Measurements from ENCODE around the gene SPIRE1.

The SPIRE1 gene

DNA sequence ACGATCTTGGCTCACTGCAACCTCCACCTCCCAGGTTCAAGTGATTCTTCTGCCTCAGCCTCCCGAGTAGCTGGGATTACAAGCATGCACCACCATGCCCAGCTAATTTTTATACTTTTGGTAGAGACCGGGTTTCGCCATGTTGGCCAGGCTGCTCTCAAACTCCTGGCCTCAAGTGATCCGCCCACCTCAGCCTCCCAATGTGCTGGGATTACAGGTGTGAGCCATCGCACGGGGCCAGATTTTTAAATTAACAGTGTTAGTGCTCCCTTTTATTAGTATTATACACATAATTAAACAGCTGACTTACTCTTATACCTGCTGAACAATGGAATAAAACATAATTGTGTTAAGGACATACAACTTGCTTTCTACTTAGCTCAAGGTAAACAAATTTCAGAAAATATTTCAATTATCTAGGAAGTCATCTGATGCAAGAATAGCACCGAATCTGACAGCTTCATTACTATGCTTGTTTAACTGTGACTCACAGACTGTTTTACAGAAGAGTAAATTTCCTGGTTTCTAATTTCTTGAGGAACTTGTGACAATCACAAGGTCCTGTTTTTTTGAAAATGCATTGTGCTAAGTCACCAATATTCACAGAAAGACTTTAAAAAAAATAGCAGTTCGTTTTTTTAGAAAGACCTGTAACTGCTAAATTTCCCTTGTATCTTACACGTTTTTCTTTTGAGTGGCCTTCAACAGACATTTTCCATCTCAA is 51.2 kb downstream of the SPIRE1 start:
- Histone ChIP-seq H3K27me3 (ENCODE audit: insufficient read depth, low read length) (no peaks in the 10 kb centered on the region), H3K4me1 (ENCODE audit: insufficient read depth, low read length) (peaks cover 7% of the 10 kb centered on the region), H3K36me3 (ENCODE audit: insufficient read depth, low read length) (no peaks in the 10 kb centered on the region), H3K9me3 (ENCODE audit: low read length) (no peaks in the 10 kb centered on the region), H2AFZ (ENCODE audit: low read depth, low read length) (no peak overlapping the region), H3K4me3 (ENCODE audit: low read length) (no peak overlapping the region)

DNA sequence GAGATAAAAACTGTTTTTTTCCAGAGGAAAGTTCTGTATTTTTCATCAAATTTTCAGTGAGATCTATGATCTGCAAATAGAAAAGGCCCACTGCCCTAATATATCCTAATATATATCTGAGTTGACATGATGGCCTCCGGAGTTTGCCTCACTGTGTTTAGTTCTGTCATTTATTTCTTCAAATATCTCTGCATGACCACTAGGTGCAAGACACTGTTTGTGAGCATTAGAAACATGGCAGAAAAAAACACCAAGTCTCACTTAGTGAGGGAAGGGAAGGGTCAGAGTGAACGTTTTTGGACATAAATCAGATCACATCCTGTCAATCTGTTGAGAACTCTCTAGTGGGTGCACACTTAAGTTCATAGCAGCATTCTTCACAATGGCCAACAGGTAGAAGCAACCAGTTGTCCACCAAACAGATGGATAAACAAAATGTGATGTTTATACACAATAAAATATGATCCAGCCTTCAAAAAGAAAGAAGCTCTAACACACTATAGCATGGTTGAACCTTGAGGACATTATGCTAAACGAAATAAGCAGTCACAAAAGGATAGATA is 53.4 kb downstream of the SPIRE1 start:
- H3K4me1 ChIP-seq (ENCODE audit: insufficient read depth, low read length) = peaks cover 7% of the 10 kb centered on the region
- no peak overlapping the region for H2AFZ ChIP-seq (ENCODE audit: low read depth, low read length)
- H3K36me3 ChIP-seq (ENCODE audit: insufficient read depth, low read length) = no peaks in the 10 kb centered on the region
- H3K9me3 ChIP-seq (ENCODE audit: low read length) = no peaks in the 10 kb centered on the region
- H3K4me3 ChIP-seq (ENCODE audit: low read length) = no peak overlapping the region
- no peaks in the 10 kb centered on the region for H3K27me3 ChIP-seq (ENCODE audit: insufficient read depth, low read length)

DNA sequence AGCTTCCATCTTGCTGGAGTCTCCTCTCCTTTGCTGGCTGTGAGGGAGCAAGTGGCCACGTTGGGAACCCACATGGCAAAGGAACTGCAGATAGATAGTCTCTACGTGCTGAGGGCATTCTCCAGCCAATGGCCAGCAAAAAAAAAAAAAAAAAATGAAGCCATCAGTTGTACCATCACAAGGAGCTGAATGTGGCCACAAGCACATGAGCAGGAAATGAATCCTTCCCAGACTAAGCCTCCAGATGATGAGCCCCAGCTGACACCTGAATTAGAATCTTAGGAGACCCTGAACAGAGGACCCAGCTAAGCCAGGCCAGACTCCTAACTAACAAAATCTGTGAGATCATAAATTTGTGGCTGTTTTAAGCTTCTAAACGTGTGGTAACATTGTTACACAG is 57.9 kb downstream of the SPIRE1 start:
- Histone ChIP-seq H3K36me3 (ENCODE audit: insufficient read depth, low read length) (no peaks in the 10 kb centered on the region), H2AFZ (ENCODE audit: low read depth, low read length) (no peak overlapping the region), H3K4me3 (ENCODE audit: low read length) (no peak overlapping the region), H3K9me3 (ENCODE audit: low read length) (no peaks in the 10 kb centered on the region), H3K27me3 (ENCODE audit: insufficient read depth, low read length) (no peaks in the 10 kb centered on the region), H3K4me1 (ENCODE audit: insufficient read depth, low read length) (peaks cover 12% of the 10 kb centered on the region)

DNA sequence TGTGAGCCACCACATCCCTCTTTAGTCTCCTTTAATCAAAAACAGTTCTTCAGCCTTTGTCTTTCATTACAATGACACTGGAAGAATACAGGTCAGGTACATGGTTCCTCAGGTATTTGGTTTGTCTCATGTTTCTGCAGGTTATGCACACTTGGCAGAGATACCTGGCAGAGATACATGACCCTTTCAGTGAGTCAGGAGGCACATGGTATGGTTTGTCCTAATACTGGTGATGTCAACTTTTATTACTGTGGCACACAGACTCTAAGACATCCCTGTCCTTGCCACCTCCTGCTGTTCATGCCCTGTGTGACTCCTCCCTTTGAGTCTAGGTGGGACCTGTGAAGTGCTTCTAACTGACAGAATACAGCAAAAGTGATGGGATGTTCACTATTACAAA is 58.4 kb downstream of the SPIRE1 start:
- H2AFZ ChIP-seq (ENCODE audit: low read depth, low read length) = no peak overlapping the region
- no peaks in the 10 kb centered on the region for H3K36me3 ChIP-seq (ENCODE audit: insufficient read depth, low read length)
- no peaks in the 10 kb centered on the region for H3K27me3 ChIP-seq (ENCODE audit: insufficient read depth, low read length)
- H3K4me1 ChIP-seq (ENCODE audit: insufficient read depth, low read length) = peaks cover 12% of the 10 kb centered on the region
- H3K9me3 ChIP-seq (ENCODE audit: low read length) = no peaks in the 10 kb centered on the region
- no peak overlapping the region for H3K4me3 ChIP-seq (ENCODE audit: low read length)

DNA sequence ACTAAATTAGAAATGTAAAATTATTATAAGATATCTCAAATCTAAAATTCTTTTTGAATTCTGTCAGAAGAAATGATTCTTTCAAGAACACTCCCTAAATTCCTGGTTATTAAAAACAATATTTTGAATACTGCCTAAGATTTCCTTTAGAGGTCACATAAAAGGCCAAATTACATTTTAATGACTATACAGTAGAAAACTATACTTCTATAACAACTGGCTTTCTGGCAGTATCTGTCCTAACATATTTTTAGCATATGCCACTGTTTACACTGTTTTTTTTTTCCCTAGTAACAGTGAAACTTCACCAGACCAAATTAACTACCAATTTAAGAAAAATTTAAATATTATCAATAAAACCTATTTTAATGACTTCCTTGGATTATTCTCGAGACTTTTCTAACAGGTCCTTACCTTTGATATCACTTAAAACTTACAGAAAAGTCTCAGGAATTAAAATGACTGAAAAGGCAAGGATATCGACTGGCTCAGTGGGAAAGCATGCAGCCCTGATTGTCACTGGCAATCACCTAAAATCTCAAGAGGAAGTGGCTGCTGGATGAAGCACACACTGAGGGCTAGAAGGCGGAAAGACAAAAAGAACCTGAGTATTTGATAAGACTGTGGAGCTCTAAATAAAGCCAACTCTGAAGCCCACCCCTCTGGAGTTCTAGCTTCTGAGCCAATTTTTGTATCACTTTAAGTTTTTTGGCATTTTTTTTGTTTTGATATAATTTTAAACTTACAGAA is 59.6 kb downstream of the SPIRE1 start:
- Histone ChIP-seq H3K9me3 (ENCODE audit: low read length) (no peaks in the 10 kb centered on the region), H3K36me3 (ENCODE audit: insufficient read depth, low read length) (no peaks in the 10 kb centered on the region), H3K4me3 (ENCODE audit: low read length) (no peak overlapping the region)

DNA sequence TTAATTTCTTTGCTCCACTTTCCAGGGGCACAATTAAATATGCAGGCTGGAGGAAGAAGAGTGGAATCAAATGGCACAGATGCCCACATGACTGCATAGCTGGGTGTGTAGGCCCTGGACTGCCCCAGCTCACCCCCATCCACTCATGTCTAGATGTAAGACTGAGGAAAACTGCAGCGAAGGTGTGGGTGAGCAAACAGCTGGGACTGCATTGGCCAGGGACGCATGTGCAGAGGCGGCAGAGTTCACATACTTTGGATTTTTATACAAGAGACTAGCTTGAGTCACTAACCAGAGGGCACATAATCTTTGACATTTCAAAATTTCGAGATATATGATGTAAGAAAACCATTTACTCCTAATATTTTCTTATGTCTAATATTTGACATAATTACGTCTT is 60.1 kb downstream of the SPIRE1 start:
- H3K4me1 ChIP-seq (ENCODE audit: insufficient read depth, low read length) = peaks cover 12% of the 10 kb centered on the region
- no peaks in the 10 kb centered on the region for H3K36me3 ChIP-seq (ENCODE audit: insufficient read depth, low read length)
- H3K9me3 ChIP-seq (ENCODE audit: low read length) = no peaks in the 10 kb centered on the region
- H3K4me3 ChIP-seq (ENCODE audit: low read length) = no peak overlapping the region
- H3K27me3 ChIP-seq (ENCODE audit: insufficient read depth, low read length) = no peaks in the 10 kb centered on the region
- no peak overlapping the region for H2AFZ ChIP-seq (ENCODE audit: low read depth, low read length)

More for the DNA sequence above, 59.6 kb downstream of the SPIRE1 start:
- H3K4me1 ChIP-seq (ENCODE audit: insufficient read depth, low read length) = peaks cover 12% of the 10 kb centered on the region
- H3K27me3 ChIP-seq (ENCODE audit: insufficient read depth, low read length) = no peaks in the 10 kb centered on the region
- H2AFZ ChIP-seq (ENCODE audit: low read depth, low read length) = no peak overlapping the region

DNA sequence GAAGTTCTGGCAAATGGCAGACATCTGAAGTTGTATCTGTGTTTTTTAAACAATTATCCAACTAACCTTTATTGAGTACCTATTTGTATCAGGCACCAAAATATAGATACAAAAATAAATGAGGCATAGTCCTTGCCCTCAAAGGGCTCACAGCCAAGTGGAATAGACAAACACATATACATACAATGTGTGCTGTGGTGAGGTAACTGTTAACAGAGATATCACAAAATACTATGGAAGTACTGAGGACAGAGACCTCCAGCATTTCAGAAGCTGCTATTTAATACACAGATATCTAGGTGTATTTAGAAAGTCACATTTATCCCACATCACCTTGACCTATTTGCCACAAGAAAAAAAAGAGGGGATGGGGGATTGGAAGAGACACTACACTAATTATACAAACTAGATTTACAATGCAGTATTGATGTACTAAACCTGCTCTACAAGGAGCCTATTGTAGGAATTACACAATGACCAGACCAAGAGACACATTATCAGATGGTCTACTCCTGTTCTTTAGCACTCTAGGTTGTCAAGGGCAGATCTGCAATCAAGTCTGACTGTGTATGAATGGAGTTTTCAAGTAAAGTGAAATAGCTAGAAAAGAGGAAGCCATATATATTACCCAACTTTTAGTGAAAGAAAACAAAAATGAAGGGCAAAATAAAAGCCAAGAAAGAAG is 62.2 kb downstream of the SPIRE1 start:
- peaks cover 12% of the 10 kb centered on the region for H3K4me1 ChIP-seq (ENCODE audit: insufficient read depth, low read length)
- H3K36me3 ChIP-seq (ENCODE audit: insufficient read depth, low read length) = no peaks in the 10 kb centered on the region
- H3K27me3 ChIP-seq (ENCODE audit: insufficient read depth, low read length) = no peaks in the 10 kb centered on the region
- no peaks in the 10 kb centered on the region for H3K9me3 ChIP-seq (ENCODE audit: low read length)
- no peak overlapping the region for H3K4me3 ChIP-seq (ENCODE audit: low read length)
- no peak overlapping the region for H2AFZ ChIP-seq (ENCODE audit: low read depth, low read length)

DNA sequence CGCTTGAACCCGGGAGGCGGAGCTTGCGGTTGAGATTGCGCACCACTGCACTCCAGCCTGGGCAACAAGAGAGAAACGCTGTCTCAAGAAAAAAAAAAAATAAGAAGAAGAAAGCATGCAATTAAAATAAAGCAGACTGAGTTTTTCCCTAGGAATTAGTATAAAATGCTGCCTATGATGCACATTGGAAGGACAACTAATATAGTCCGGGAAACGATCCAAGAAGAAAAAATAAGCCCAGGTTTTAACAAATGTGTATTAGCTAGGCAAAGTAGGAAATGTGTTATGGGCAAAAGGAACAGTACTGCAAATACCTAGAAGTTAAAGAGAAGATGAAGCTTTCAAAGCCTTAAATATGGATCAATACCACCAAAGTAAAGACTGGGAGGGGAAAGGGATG is 64.0 kb downstream of the SPIRE1 start:
- no peaks in the 10 kb centered on the region for H3K9me3 ChIP-seq (ENCODE audit: low read length)
- H3K36me3 ChIP-seq (ENCODE audit: insufficient read depth, low read length) = no peaks in the 10 kb centered on the region
- H3K4me3 ChIP-seq (ENCODE audit: low read length) = no peak overlapping the region
- no peaks in the 10 kb centered on the region for H3K27me3 ChIP-seq (ENCODE audit: insufficient read depth, low read length)
- peaks cover 12% of the 10 kb centered on the region for H3K4me1 ChIP-seq (ENCODE audit: insufficient read depth, low read length)
- H2AFZ ChIP-seq (ENCODE audit: low read depth, low read length) = no peak overlapping the region

DNA sequence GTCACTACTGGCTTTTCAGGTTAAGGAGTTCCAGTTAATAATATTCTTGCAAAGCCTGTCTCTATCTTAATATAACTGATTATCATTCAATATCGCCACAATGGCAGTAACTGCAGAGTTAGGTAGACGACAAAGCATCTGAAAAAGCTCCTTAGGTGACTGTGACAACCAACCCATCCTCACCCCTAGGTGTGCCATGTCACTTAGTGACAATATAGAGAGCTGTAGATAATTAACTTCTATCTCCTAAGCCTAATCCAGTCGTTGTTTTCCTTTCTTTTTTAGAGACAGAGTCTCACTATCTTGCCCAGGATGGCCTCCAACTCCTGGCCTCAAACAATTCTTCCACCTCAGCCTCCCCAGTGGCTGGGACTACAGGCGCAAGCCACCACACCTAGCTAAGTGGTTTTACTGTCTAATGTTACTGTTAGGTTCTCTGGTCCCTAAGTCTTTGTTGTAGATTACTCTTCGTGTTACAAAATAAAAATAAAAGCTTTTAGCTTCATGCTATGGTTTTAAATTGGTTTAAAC is 65.2 kb downstream of the SPIRE1 start:
- Histone ChIP-seq H3K9me3 (ENCODE audit: low read length) (no peaks in the 10 kb centered on the region), H2AFZ (ENCODE audit: low read depth, low read length) (no peak overlapping the region), H3K36me3 (ENCODE audit: insufficient read depth, low read length) (no peaks in the 10 kb centered on the region)

DNA sequence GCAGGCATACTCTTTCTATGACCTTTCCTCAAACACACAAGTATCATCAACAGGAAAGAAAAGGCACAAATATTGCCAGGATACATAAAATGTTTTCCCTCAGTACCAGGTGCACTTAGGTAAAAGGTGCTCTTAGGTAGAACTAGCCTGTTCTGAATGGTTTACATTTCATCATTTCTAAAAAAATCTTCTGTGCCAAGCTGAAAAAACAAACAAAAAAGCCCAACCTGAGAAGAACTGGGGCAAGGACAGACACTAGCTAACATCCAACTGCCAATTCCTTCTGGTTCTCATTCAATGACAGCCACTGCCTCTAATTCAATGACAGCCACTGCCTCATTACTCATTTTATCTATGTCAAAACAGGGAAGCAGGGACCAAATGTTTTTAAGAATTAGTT is 68.5 kb downstream of the SPIRE1 start:
- Histone ChIP-seq H3K9me3 (ENCODE audit: low read length) (no peaks in the 10 kb centered on the region), H3K27me3 (ENCODE audit: insufficient read depth, low read length) (no peaks in the 10 kb centered on the region), H3K4me1 (ENCODE audit: insufficient read depth, low read length) (no peaks in the 10 kb centered on the region), H3K36me3 (ENCODE audit: insufficient read depth, low read length) (no peaks in the 10 kb centered on the region), H3K4me3 (ENCODE audit: low read length) (no peak overlapping the region), H2AFZ (ENCODE audit: low read depth, low read length) (no peak overlapping the region)

More for the DNA sequence above, 65.2 kb downstream of the SPIRE1 start:
- H3K4me1 ChIP-seq (ENCODE audit: insufficient read depth, low read length) = peaks cover 2% of the 10 kb centered on the region
- H3K4me3 ChIP-seq (ENCODE audit: low read length) = no peak overlapping the region
- no peaks in the 10 kb centered on the region for H3K27me3 ChIP-seq (ENCODE audit: insufficient read depth, low read length)

DNA sequence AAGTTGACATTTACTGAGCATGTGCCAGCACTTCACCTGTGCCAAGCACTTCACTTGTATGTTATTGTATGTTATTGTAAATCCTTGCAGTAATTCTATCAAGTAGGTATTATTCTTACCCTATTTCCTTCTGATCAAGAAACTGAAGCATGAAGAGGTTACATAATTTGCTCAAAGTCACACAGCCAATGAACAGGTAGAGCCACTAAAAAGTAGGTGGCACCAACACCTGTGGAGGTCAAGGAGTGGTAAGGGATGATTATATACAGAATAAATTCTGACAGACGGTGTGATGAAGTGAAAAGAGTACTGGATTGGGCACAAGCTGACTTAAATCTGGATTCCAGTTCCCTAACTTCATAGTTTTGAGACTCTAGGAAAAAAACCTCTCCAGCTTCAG is 71.0 kb downstream of the SPIRE1 start:
- Histone ChIP-seq H3K9me3 (ENCODE audit: low read length) (no peaks in the 10 kb centered on the region), H3K4me1 (ENCODE audit: insufficient read depth, low read length) (no peaks in the 10 kb centered on the region), H3K36me3 (ENCODE audit: insufficient read depth, low read length) (no peaks in the 10 kb centered on the region), H3K4me3 (ENCODE audit: low read length) (no peak overlapping the region), H3K27me3 (ENCODE audit: insufficient read depth, low read length) (no peaks in the 10 kb centered on the region), H2AFZ (ENCODE audit: low read depth, low read length) (no peak overlapping the region)

DNA sequence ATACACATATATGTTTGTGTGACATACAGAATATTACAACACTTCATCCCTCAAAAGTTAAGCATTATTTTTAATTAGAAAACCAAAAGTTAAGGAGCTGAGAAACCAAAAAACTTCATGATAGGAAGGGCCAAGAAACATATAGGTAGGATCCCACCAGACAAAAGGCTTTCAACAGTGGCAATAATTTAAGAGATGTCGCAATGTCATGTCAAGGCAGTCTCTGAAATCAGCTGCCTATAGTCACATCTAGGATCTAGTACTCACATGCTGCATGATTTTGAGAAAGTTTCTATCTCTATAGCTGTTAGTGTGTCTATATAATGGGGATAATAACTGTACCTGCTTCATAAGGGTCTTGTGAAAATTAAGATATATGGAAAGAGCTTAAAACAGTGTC is 72.7 kb downstream of the SPIRE1 start:
- no peaks in the 10 kb centered on the region for H3K36me3 ChIP-seq (ENCODE audit: insufficient read depth, low read length)
- no peak overlapping the region for H2AFZ ChIP-seq (ENCODE audit: low read depth, low read length)
- no peak overlapping the region for H3K4me3 ChIP-seq (ENCODE audit: low read length)
- no peaks in the 10 kb centered on the region for H3K9me3 ChIP-seq (ENCODE audit: low read length)
- H3K27me3 ChIP-seq (ENCODE audit: insufficient read depth, low read length) = no peaks in the 10 kb centered on the region
- H3K4me1 ChIP-seq (ENCODE audit: insufficient read depth, low read length) = no peaks in the 10 kb centered on the region
